ENCODE data around the gene FRMD7. TPM values are rescaled to one million over a fixed set of nuclear protein-coding genes. Genes with fewer than 3 reads are reported as not detected.

Gene FRMD7
- total and polyA plus RNA-seq, 2 experiments from 2014 or later, result not detected

GRCh38 chrX:132094164-132094563, 33.7 kb downstream of the FRMD7 start:
- no peak for ATAC-seq
- Mint-ChIP-seq H3K4me3 (no peak overlapping the region), H3K9me3 (no peaks in the 10 kb centered on the region), H3K36me3 (ENCODE audit: low read depth) (no peaks in the 10 kb centered on the region), H3K27me3 (ENCODE audit: insufficient read depth, low read depth, poor library complexity) (no peaks in the 10 kb centered on the region), H3K4me1 (0 out of 3 replicates have a peak, but pooled peaks cover 3% of the 10 kb centered on the region), H3K27ac (no peak overlapping the region)
- no peaks in the 10 kb centered on the region for H3K9me2 ChIP-seq (ENCODE audit: insufficient read depth)
- TF ChIP-seq CREB1 (CRISPR knock-in tag; IDR thresholded peaks at IDR 0.05; ENCODE audit: low read depth) (no peak), ETS1 (IDR thresholded peaks at IDR 0.05) (no peak), CTCF (conservative IDR thresholded peaks at IDR 0.05; ENCODE audit: low read depth in 2 of 2) (no peak), NANOG (IDR thresholded peaks at IDR 0.05; ENCODE audit: borderline replicate concordance) (no peak), ZNF114 (CRISPR knock-in tag; IDR thresholded peaks at IDR 0.05) (no peak), ZNF331 (CRISPR knock-in tag; IDR thresholded peaks at IDR 0.05; ENCODE audit: low read depth) (no peak), POLR2AphosphoS5 (IDR thresholded peaks at IDR 0.05; ENCODE audit: low read depth) (no peak), EZH2 (IDR thresholded peaks at IDR 0.05; ENCODE audit: low read depth, unreplicated experiment) (no peak), STAT1 (IDR thresholded peaks at IDR 0.05; ENCODE audit: unreplicated experiment) (no peak), ZNF462 (CRISPR knock-in tag; IDR thresholded peaks at IDR 0.05) (no peak), EZH2phosphoT487 (IDR thresholded peaks at IDR 0.05; ENCODE audit: unreplicated experiment) (no peak), JUNB (IDR thresholded peaks at IDR 0.05; ENCODE audit: unreplicated experiment) (no peak)
- TF ChIP-seq, protein P1, sequence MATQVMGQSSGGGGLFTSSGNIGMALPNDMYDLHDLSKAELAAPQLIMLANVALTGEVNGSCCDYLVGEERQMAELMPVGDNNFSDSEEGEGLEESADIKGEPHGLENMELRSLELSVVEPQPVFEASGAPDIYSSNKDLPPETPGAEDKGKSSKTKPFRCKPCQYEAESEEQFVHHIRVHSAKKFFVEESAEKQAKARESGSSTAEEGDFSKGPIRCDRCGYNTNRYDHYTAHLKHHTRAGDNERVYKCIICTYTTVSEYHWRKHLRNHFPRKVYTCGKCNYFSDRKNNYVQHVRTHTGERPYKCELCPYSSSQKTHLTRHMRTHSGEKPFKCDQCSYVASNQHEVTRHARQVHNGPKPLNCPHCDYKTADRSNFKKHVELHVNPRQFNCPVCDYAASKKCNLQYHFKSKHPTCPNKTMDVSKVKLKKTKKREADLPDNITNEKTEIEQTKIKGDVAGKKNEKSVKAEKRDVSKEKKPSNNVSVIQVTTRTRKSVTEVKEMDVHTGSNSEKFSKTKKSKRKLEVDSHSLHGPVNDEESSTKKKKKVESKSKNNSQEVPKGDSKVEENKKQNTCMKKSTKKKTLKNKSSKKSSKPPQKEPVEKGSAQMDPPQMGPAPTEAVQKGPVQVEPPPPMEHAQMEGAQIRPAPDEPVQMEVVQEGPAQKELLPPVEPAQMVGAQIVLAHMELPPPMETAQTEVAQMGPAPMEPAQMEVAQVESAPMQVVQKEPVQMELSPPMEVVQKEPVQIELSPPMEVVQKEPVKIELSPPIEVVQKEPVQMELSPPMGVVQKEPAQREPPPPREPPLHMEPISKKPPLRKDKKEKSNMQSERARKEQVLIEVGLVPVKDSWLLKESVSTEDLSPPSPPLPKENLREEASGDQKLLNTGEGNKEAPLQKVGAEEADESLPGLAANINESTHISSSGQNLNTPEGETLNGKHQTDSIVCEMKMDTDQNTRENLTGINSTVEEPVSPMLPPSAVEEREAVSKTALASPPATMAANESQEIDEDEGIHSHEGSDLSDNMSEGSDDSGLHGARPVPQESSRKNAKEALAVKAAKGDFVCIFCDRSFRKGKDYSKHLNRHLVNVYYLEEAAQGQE (IDR thresholded peaks at IDR 0.05; ENCODE audit: unreplicated experiment), result no peak
- no peak overlapping the region for H2AFZ ChIP-seq
- H3K27me3 ChIP-seq (ENCODE audit: insufficient read depth), result no peaks in the 10 kb centered on the region
- H3K4me3 ChIP-seq, result no peak overlapping the region
- H3K4me1 ChIP-seq (ENCODE audit: insufficient read depth), result no peaks in the 10 kb centered on the region
- no peaks in the 10 kb centered on the region for H3K79me2 ChIP-seq (replicated peaks; ENCODE audit: insufficient read depth)
- no peaks in the 10 kb centered on the region for H3K36me3 ChIP-seq (ENCODE audit: insufficient read depth)
- no peaks in the 10 kb centered on the region for H3F3A ChIP-seq (replicated peaks; ENCODE audit: low read depth)
- H3K27ac ChIP-seq (ENCODE audit: low read depth), result no peak overlapping the region
- H4K20me1 ChIP-seq (replicated peaks; ENCODE audit: insufficient read depth), result no peaks in the 10 kb centered on the region
- no peak overlapping the region for H3K4me2 ChIP-seq
- no peak for DNase-seq (ENCODE audit: low spot score)

Data from GM23338 (cell line).